Transverse colon (tissue), 4 donors: ENCODE data around the gene ARL8B.

Source experiments
- EP300 ChIP-seq: sonication (generic); formaldehyde crosslinking; IDR thresholded peaks from one replicate; pipeline ENCODE4 v1.6.1; 2017; ENCODE audit warnings: antibody characterized with exemption, low read depth
- POLR2AphosphoS5 ChIP-seq, 3 donors: sonication (generic); formaldehyde crosslinking; IDR thresholded peaks; one replicate each; pipeline ENCODE4 v1.6.1; 2016; ENCODE audit warnings: antibody characterized with exemption in 3 of 3
- TF ChIP-seq, protein P1 (sequence below), 5 experiments: fragments of 200-600 bp in 3 of 5; fragments of 450-650 bp in 2 of 5; sonication (generic) in 3 of 5; IDR thresholded peaks; 1 replicate in 2 of 5; 2 replicates in 3 of 5; pipeline ENCODE4 v1.5.1; 2016 to 2017; ENCODE audit warnings: antibody characterized with exemption in 5 of 5, inconsistent platforms in 3 of 5, mild to moderate bottlenecking in 2 of 5, moderate library complexity in 1 of 5

DNA sequence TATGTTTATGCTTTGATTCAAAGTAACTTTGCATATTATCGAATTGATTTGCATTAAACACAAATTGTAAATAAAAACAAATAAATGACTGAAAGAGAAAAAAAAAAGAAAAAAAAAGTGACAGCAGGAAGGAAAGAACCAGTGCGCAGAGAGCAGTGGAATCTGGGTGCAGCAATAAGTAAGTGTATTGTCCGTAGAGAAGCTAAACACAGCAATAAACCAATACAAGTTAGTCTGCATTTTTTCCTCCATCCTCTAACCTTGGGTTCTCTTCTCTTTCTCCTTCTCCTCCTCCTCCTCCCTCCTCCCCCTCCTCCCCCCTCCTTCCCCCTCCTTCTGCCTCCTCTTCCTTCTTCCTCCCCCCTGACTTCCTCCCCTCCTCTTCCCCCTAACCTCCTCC, 18.3 kb upstream of the ARL8B start:
- TF ChIP-seq, protein P1, sequence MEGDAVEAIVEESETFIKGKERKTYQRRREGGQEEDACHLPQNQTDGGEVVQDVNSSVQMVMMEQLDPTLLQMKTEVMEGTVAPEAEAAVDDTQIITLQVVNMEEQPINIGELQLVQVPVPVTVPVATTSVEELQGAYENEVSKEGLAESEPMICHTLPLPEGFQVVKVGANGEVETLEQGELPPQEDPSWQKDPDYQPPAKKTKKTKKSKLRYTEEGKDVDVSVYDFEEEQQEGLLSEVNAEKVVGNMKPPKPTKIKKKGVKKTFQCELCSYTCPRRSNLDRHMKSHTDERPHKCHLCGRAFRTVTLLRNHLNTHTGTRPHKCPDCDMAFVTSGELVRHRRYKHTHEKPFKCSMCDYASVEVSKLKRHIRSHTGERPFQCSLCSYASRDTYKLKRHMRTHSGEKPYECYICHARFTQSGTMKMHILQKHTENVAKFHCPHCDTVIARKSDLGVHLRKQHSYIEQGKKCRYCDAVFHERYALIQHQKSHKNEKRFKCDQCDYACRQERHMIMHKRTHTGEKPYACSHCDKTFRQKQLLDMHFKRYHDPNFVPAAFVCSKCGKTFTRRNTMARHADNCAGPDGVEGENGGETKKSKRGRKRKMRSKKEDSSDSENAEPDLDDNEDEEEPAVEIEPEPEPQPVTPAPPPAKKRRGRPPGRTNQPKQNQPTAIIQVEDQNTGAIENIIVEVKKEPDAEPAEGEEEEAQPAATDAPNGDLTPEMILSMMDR (IDR thresholded peaks at IDR 0.05) = no peak
- TF ChIP-seq POLR2AphosphoS5 (IDR thresholded peaks at IDR 0.05) = no peak
- no peak for TF ChIP-seq EP300
